BJ (cell line): ENCODE data around the gene SWI5. TPM values are rescaled to one million over a fixed set of nuclear protein-coding genes. Genes with fewer than 3 reads are reported as not detected.

Experiments used
- CTCF ChIA-PET: fragments of 350-600 bp; formaldehyde crosslinking; extraction: SDS; loops from one replicate; lab custom pipeline; 2021; ENCODE audit warnings: antibody characterized with exemption, inconsistent platforms; lab: Yijun Ruan, JAX
- POLR2A ChIA-PET: fragments of 300-600 bp; sonication (Branson Sonifier 250); formaldehyde crosslinking; extraction: SDS; loops from one replicate; lab custom pipeline; 2021; ENCODE audit warnings: antibody characterized with exemption; lab: Charles Lee
- DNase-seq: peaks from one replicate; pipeline ENCODE4 v3.0.0-alpha.2; 2011; ENCODE audit warnings: low read depth
- H3K27me3 ChIP-seq: 2 replicates; pipeline ENCODE4 v1.6.0; 2011; ENCODE audit warnings: low read length; ENCODE audit not compliant: control insufficient read depth, insufficient read depth
- H3K36me3 ChIP-seq: 2 replicates; pipeline ENCODE4 v1.5.1; 2011; ENCODE audit warnings: low read length; ENCODE audit not compliant: control insufficient read depth, insufficient read depth
- H3K4me3 ChIP-seq: 2 replicates; pipeline ENCODE4 v1.5.1; 2011; ENCODE audit warnings: low read depth, mild to moderate bottlenecking, control low read depth, low read length
- CTCF ChIP-seq: IDR thresholded peaks from 2 replicates; pipeline ENCODE4 v1.5.1; 2011; ENCODE audit warnings: low read depth, mild to moderate bottlenecking, control low read depth, inconsistent platforms, low read length, moderate library complexity; ENCODE audit not compliant: insufficient read depth
- polyA plus RNA-seq: library from polyadenylated mRNA; depleted of rRNA; stranded (reverse); fragments of >200 nt; gene quantifications from 2 replicates; pipeline ENCODE4 v1.2.3, GENCODE V29; 2011

Gene SWI5
- polyA plus RNA-seq, 1 experiment: 77.4 TPM

- Histone ChIP-seq H3K27me3 (no peaks in the 10 kb centered on the region), H3K36me3 (peaks cover 9% of the 10 kb centered on the region), H3K4me3 (peak overlapping the region; percentile 64)
- ChIA-PET CTCF (interaction anchor here (0.9 to 1.6 kb wide), 2 partner anchors 10 to 26 kb away, joined by 3 to 4 read pairs; no protein-coding TSS in a partner anchor), POLR2A (no interaction called here)
- no peak for TF ChIP-seq CTCF
- DNase-seq: no peak
Measured at GRCh38 chr9:128323791-128324190, 47.7 kb downstream of the SWI5 start.

- no peak for TF ChIP-seq CTCF
- ChIA-PET POLR2A (no interaction called here), CTCF (interaction anchor here (1.6 kb wide), 1 partner anchor 10 kb away, joined by 4 read pairs; no protein-coding TSS in a partner anchor)
- DNase-seq: no peak
- H3K27me3 ChIP-seq: no peaks in the 10 kb centered on the region
- H3K36me3 ChIP-seq: peaks cover 9% of the 10 kb centered on the region
- H3K4me3 ChIP-seq: no peak overlapping the region
Measured at GRCh38 chr9:128324401-128324800, 48.3 kb downstream of the SWI5 start.

GRCh38 chr9:128325629-128326028 lies 49.6 kb downstream of the SWI5 start:
- Histone ChIP-seq H3K36me3 (peaks cover 9% of the 10 kb centered on the region), H3K4me3 (no peak overlapping the region), H3K27me3 (no peaks in the 10 kb centered on the region)
- no peak for TF ChIP-seq CTCF
- CTCF ChIA-PET: interaction anchor here (0.9 kb wide), 1 partner anchor 30 kb away, joined by 3 read pairs; no protein-coding TSS in a partner anchor
- no peak for DNase-seq
- POLR2A ChIA-PET: no interaction called here

GRCh38 chr9:128333451-128333869 lies 57.4 kb downstream of the SWI5 start:
- Histone ChIP-seq H3K27me3 (no peaks in the 10 kb centered on the region), H3K4me3 (no peak overlapping the region), H3K36me3 (peaks cover 10% of the 10 kb centered on the region)
- TF ChIP-seq CTCF: no peak
- CTCF ChIA-PET: interaction anchor here (0.8 to 1.7 kb wide), 3 partner anchors 8 to 38 kb away, joined by 3 to 7 read pairs (median 4); no protein-coding TSS in a partner anchor
- POLR2A ChIA-PET: no interaction called here
- DNase-seq: no peak

- no peak for DNase-seq
- Histone ChIP-seq H3K27me3 (no peaks in the 10 kb centered on the region), H3K36me3 (peaks cover 10% of the 10 kb centered on the region), H3K4me3 (no peak overlapping the region)
- ChIA-PET POLR2A (no interaction called here), CTCF (interaction anchor here (2.9 kb wide), 1 partner anchor 39 kb away, joined by 15 read pairs; no protein-coding TSS in a partner anchor)
- no peak for TF ChIP-seq CTCF
Measured at GRCh38 chr9:128335161-128335560, 59.1 kb downstream of the SWI5 start.
